Breast epithelium (tissue), 3 donors: ENCODE results near the gene HIGD1A.

ENCODE experiments used
- POLR2A ChIP-seq: fragments of 450-650 bp; IDR thresholded peaks from one replicate; pipeline ENCODE4 v1.6.1; 2016; ENCODE audit warnings: antibody characterized with exemption, mild to moderate bottlenecking, moderate library complexity
- POLR2AphosphoS5 ChIP-seq, 3 donors: sonication (generic); formaldehyde crosslinking; IDR thresholded peaks; one replicate each; pipeline ENCODE4 v1.6.1; 2017; ENCODE audit warnings: antibody characterized with exemption in 3 of 3
- TF ChIP-seq, protein P1 (sequence below), 3 donors: fragments of 450-650 bp; IDR thresholded peaks; one replicate each; pipeline ENCODE4 v1.5.1; 2016 to 2017; ENCODE audit warnings: antibody characterized with exemption in 3 of 3, mild to moderate bottlenecking in 3 of 3, moderate library complexity in 3 of 3

DNA sequence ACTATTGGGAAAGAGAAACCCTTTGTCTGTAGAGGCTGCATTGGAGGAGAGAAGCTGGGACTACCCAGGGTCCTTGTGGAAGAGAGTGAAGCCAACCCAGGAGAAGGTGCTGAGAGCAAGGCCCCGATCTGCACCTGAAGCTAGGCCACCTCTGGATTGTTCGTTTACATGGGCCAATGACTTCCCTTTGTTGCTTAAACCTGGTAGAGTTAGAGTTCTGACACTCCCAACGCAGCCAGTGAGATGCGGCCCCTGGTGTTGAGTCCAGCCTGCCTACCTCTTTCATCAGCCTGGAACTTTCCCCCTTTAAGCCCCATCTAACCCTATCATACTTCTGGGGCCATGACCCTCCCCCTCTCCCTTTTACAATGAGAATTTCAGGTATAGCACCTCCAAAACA lies 62.0 kb downstream of the HIGD1A start:
- TF ChIP-seq POLR2A (no peak), POLR2AphosphoS5 (IDR thresholded peaks at IDR 0.05) (no peak)
- TF ChIP-seq, protein P1, sequence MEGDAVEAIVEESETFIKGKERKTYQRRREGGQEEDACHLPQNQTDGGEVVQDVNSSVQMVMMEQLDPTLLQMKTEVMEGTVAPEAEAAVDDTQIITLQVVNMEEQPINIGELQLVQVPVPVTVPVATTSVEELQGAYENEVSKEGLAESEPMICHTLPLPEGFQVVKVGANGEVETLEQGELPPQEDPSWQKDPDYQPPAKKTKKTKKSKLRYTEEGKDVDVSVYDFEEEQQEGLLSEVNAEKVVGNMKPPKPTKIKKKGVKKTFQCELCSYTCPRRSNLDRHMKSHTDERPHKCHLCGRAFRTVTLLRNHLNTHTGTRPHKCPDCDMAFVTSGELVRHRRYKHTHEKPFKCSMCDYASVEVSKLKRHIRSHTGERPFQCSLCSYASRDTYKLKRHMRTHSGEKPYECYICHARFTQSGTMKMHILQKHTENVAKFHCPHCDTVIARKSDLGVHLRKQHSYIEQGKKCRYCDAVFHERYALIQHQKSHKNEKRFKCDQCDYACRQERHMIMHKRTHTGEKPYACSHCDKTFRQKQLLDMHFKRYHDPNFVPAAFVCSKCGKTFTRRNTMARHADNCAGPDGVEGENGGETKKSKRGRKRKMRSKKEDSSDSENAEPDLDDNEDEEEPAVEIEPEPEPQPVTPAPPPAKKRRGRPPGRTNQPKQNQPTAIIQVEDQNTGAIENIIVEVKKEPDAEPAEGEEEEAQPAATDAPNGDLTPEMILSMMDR (IDR thresholded peaks at IDR 0.05): no peak
